ENCODE measurements around the gene SLC6A19.

SLC6A19 gene

GRCh38 chr5:1211701-1212100 lies 10.3 kb downstream of the SLC6A19 start:
- Histone ChIP-seq H3K4me3 (ENCODE audit: severe bottlenecking) (no peak overlapping the region), H3K36me3 (ENCODE audit: low read depth) (no peaks in the 10 kb centered on the region), H3K27me3 (ENCODE audit: insufficient read depth, poor library complexity, severe bottlenecking) (no peaks in the 10 kb centered on the region), H3K27ac (ENCODE audit: poor library complexity, severe bottlenecking) (no peak overlapping the region), H3K4me1 (ENCODE audit: insufficient read depth, poor library complexity, severe bottlenecking) (no peaks in the 10 kb centered on the region), H3K9me3 (ENCODE audit: severe bottlenecking) (no peaks in the 10 kb centered on the region)
- DNase-seq (ENCODE audit: low spot score) (peak; percentile 19), ATAC-seq (ENCODE audit: low read depth) (no peak)
- TF ChIP-seq CTCF (IDR thresholded peaks at IDR 0.05; ENCODE audit: poor library complexity, severe bottlenecking) = no peak

GRCh38 chr5:1212271-1212670 lies 10.9 kb downstream of the SLC6A19 start:
- ATAC-seq (ENCODE audit: low read depth) = no peak
- Histone ChIP-seq H3K4me3 (ENCODE audit: severe bottlenecking) (no peak overlapping the region), H3K27me3 (ENCODE audit: insufficient read depth, poor library complexity, severe bottlenecking) (no peaks in the 10 kb centered on the region), H3K36me3 (ENCODE audit: low read depth) (no peaks in the 10 kb centered on the region), H3K4me1 (ENCODE audit: insufficient read depth, poor library complexity, severe bottlenecking) (no peaks in the 10 kb centered on the region), H3K9me3 (ENCODE audit: severe bottlenecking) (no peaks in the 10 kb centered on the region), H3K27ac (ENCODE audit: poor library complexity, severe bottlenecking) (no peak overlapping the region)
- peak; percentile 68 for DNase-seq (ENCODE audit: low spot score)
- TF ChIP-seq CTCF (IDR thresholded peaks at IDR 0.05; ENCODE audit: poor library complexity, severe bottlenecking) = no peak

- no peaks in the 10 kb centered on the region for H3K9me3 ChIP-seq (ENCODE audit: severe bottlenecking)
- no peak for ATAC-seq (ENCODE audit: low read depth)
- no peaks in the 10 kb centered on the region for H3K4me1 ChIP-seq (ENCODE audit: insufficient read depth, poor library complexity, severe bottlenecking)
- H3K27ac ChIP-seq (ENCODE audit: poor library complexity, severe bottlenecking) = no peak overlapping the region
- no peak for TF ChIP-seq CTCF (IDR thresholded peaks at IDR 0.05; ENCODE audit: poor library complexity, severe bottlenecking)
- DNase-seq (ENCODE audit: low spot score) = peak; percentile 66
- no peaks in the 10 kb centered on the region for H3K27me3 ChIP-seq (ENCODE audit: insufficient read depth, poor library complexity, severe bottlenecking)
- no peaks in the 10 kb centered on the region for H3K36me3 ChIP-seq (ENCODE audit: low read depth)
- no peak overlapping the region for H3K4me3 ChIP-seq (ENCODE audit: severe bottlenecking)
These were observed 11.5 kb downstream of the SLC6A19 start for GRCh38 chr5:1212881-1213280.

- no peaks in the 10 kb centered on the region for H3K27me3 ChIP-seq (ENCODE audit: insufficient read depth, poor library complexity, severe bottlenecking)
- H3K27ac ChIP-seq (ENCODE audit: poor library complexity, severe bottlenecking) = no peak overlapping the region
- ATAC-seq (ENCODE audit: low read depth) (no peak), DNase-seq (ENCODE audit: low spot score) (peak; percentile 71)
- no peaks in the 10 kb centered on the region for H3K36me3 ChIP-seq (ENCODE audit: low read depth)
- no peak overlapping the region for H3K4me3 ChIP-seq (ENCODE audit: severe bottlenecking)
- TF ChIP-seq CTCF (IDR thresholded peaks at IDR 0.05; ENCODE audit: poor library complexity, severe bottlenecking) = no peak
- no peaks in the 10 kb centered on the region for H3K4me1 ChIP-seq (ENCODE audit: insufficient read depth, poor library complexity, severe bottlenecking)
- no peaks in the 10 kb centered on the region for H3K9me3 ChIP-seq (ENCODE audit: severe bottlenecking)
These were observed 12.2 kb downstream of the SLC6A19 start for GRCh38 chr5:1213508-1214162.

GRCh38 chr5:1214163-1214935 lies 13.0 kb downstream of the SLC6A19 start:
- DNase-seq (ENCODE audit: low spot score) (peak; percentile 59), ATAC-seq (ENCODE audit: low read depth) (no peak)
- H3K4me3 ChIP-seq (ENCODE audit: severe bottlenecking) = no peak overlapping the region
- H3K4me1 ChIP-seq (ENCODE audit: insufficient read depth, poor library complexity, severe bottlenecking) = no peaks in the 10 kb centered on the region
- TF ChIP-seq CTCF (IDR thresholded peaks at IDR 0.05; ENCODE audit: poor library complexity, severe bottlenecking) = no peak
- H3K27ac ChIP-seq (ENCODE audit: poor library complexity, severe bottlenecking) = no peak overlapping the region
- H3K36me3 ChIP-seq (ENCODE audit: low read depth) = no peaks in the 10 kb centered on the region
- no peaks in the 10 kb centered on the region for H3K27me3 ChIP-seq (ENCODE audit: insufficient read depth, poor library complexity, severe bottlenecking)
- H3K9me3 ChIP-seq (ENCODE audit: severe bottlenecking) = no peaks in the 10 kb centered on the region

Data from RWPE2 (cell line).